ENCODE data around the gene IKBIP.
"Not testable (repeated sequence)": the region's sequence is repeated elsewhere in the genome, so short reads cannot be mapped to it uniquely, and the experiment has no call there.

Gene IKBIP

DNA sequence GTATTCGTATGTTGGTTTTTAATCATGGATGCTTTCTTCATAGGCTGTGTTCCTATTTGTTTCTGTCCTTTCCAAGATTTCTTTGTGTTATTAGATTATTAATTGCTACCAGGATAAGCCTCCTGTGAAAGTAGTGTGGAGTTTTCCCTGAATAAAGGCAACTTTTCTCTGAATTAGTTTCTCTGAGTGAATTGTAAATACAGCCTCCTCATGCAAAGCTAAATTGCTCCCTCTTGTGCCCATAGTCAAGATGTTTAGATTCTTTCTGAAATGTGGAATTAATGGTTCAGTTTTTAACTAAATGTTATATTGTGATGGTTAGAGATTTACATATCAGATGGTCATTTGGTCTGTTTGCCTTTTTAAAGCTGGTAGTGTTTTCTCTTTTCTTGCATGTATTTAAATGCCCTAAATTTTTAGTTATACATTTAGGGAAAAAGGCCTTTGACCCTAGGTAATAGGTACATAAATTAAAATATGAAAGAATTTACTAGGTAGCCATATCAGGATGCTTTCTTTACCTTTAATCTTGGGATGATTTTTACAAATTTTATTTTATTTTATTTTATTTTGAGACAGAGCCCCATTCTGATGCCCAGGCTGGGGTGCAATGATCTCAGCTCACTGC lies 9.4 kb upstream of the IKBIP start:
- peak; percentile 60 for DNase-seq (ENCODE audit: low spot score)
- in situ Hi-C loops (cut with MboI; ENCODE audit: low pct_unique_long_range_greater_than_20kb, low sequenced_read_pairs, unreplicated experiment) = no loop called here
- peak; percentile 65 for TF ChIP-seq CTCF (IDR thresholded peaks at IDR 0.05; ENCODE audit: extremely low read depth, insufficient read depth, missing control alignments)

- TF ChIP-seq CTCF (IDR thresholded peaks at IDR 0.05; ENCODE audit: extremely low read depth, insufficient read depth, missing control alignments) = no peak
- in situ Hi-C loops (cut with MboI; ENCODE audit: low pct_unique_long_range_greater_than_20kb, low sequenced_read_pairs, unreplicated experiment) = no loop called here
- DNase-seq (ENCODE audit: low spot score) = no peak
Measured at GRCh38 chr12:98651328-98651727, 6.7 kb upstream of the IKBIP start.

DNA sequence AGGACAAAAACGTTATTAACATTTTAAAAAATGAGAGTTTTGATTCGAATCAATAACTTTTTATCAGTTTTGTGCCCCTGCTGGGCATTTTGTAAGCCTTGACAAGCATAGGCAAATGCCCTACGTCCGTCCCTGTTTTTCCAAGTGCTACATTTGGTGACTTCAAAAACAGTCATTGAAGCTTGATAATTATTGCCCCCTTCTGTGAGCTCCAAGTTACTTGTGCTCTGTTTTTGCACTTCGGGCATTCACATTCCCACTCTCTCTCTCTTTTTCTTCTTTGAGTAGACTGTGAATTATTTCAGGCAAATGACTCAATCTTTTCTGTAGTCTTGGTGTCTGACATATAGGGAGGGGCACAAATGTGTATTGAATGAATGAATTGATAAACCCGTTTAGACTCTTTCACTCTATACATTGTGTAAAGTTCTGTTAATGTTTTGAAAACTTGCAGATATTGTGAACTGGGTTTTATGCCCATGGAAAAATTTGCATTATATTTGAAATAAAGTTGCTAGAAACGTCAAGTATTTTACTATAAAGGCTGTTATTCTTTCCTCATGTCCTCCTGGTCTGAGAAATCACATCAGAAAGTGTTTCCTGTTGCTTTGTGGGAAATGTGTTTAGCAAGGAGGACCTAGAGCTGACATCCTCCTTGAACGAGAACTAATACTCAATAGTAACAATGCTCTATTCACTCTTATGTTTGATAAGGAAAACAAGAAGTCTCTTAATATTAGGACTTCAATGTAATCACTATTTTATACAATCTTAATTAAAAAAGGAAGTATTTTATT lies 1.9 kb upstream of the IKBIP start:
- in situ Hi-C loops (cut with MboI; ENCODE audit: low pct_unique_long_range_greater_than_20kb, low sequenced_read_pairs, unreplicated experiment) = no loop called here

GRCh38 chr12:98645572-98646067 lies 1.0 kb upstream of the IKBIP start:
- peak; percentile 32 for DNase-seq (ENCODE audit: low spot score)
- no peak for TF ChIP-seq CTCF (IDR thresholded peaks at IDR 0.05; ENCODE audit: extremely low read depth, insufficient read depth, missing control alignments)
- in situ Hi-C loops (cut with MboI; ENCODE audit: low pct_unique_long_range_greater_than_20kb, low sequenced_read_pairs, unreplicated experiment) = no loop called here

More for the DNA sequence above, 1.9 kb upstream of the IKBIP start:
- TF ChIP-seq CTCF (IDR thresholded peaks at IDR 0.05; ENCODE audit: extremely low read depth, insufficient read depth, missing control alignments) = peak; percentile 3
- DNase-seq (ENCODE audit: low spot score) = no peak

DNA sequence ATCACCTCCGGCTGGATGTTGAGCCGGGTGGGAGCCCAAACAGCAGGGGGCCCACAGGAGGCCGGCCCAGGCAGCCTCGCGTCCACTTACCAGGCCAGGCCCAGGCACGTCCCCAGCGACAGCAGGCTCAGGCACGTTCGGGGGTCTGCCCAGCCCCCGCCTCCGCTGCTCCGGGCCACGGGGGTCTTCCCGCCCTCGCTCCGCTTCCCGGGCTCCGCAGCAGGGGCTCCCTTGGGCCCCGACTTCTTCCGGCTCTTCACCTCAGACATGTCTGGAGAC lies 216 bp downstream of the IKBIP start:
- peak; percentile 25 for DNase-seq (ENCODE audit: low spot score)
- in situ Hi-C loops (cut with MboI; ENCODE audit: low pct_unique_long_range_greater_than_20kb, low sequenced_read_pairs, unreplicated experiment) = no loop called here
- TF ChIP-seq CTCF (IDR thresholded peaks at IDR 0.05; ENCODE audit: extremely low read depth, insufficient read depth, missing control alignments) = no peak

DNA sequence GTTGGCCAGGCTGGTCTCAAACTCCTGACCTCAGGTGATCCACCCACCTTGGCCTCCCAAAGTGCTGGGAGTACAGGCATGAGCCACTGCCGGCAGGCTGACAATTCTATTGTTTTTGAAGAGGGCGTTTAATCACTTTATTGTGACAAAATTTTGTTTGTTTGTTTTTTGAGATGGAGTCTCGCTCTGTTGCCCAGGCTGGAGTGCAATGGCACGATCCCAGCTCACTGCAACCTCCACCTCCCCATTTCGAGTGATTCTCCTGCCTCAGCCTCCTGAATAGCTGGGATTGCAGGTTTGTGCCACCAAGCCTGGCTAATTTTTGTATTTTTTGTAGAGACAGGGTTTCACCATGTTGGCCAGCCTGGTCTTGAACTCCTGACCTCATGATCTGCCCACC lies 1.8 kb downstream of the IKBIP start:
- in situ Hi-C loops (cut with MboI; ENCODE audit: low pct_unique_long_range_greater_than_20kb, low sequenced_read_pairs, unreplicated experiment); DNase-seq (ENCODE audit: low spot score): not testable (repeated sequence)

DNA sequence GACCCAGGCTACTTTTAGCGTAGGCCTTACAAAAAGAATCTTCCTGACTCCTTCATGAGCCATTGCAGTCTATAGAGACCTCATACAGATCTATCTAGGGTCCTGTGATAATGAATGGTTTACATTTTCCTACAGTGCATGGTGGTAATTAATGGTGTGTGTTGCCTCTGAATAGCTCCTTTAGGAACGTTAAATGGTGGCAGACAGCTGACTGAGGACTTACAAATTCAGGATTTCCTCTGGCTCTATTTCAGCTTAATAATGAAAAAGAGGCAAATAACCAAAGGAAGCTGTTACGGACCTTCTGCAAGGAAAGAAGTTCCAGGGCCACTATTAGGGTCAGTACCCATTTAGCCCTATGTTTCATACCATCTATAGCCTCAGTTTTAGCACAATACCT lies 5.1 kb downstream of the IKBIP start:
- in situ Hi-C loops (cut with MboI; ENCODE audit: low pct_unique_long_range_greater_than_20kb, low sequenced_read_pairs, unreplicated experiment) = no loop called here
- TF ChIP-seq CTCF (IDR thresholded peaks at IDR 0.05; ENCODE audit: extremely low read depth, insufficient read depth, missing control alignments) = no peak
- no peak for DNase-seq (ENCODE audit: low spot score)

Data from GM13977 (cell line).